AG09319 (cell line): ENCODE data around the gene MR1.
A peak's percentile ranks its signal among the peaks of the same experiment; 100 is the strongest.

Source experiments
- DNase-seq: peaks from one replicate; pipeline ENCODE4 v3.0.0-alpha.2; 2010; ENCODE audit warnings: low read depth; ENCODE audit errors: extremely low read depth
- TF ChIP-seq, protein P1 (sequence below): IDR thresholded peaks from 2 replicates; pipeline ENCODE4 v1.5.1; 2011; ENCODE audit warnings: low read depth, mild to moderate bottlenecking, inconsistent platforms, low read length, moderate library complexity

Gene MR1

DNA sequence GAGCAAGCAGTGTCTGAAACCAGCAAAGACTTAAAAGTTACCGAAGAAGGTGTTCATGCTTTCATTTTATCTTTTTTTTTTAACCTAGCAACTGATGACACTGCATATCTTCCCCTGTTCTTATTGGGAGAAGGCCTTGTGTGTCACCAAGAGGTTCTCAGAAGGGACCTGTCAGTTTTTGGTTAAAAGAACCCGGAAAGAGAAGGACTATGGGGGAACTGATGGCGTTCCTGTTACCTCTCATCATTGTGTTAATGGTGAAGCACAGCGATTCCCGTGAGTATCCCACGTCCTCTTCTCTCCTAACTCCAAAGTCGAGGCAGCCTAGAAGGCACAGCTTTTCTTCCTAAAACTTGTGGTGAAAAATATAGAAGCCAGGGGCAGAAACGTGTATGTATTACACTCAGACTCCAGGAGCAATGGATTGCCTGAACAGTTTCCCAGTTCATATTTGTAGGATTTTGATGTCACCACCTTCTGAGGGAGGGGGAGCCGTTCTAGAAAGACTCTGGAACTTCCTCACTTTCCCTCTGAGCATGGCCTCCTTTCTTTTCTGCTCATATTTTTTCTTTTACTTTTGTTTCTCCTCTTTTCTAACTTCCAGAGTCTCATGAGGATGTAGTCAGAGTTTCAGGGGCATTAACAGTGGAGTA is at the start of gene MR1:
Gene MR1, plus strand, starts transcription at position 185 of the 653 bp plus-strand sequence. Its CDS starts 25 bp downstream, at position 210.
- peak; percentile 70 for DNase-seq

DNA sequence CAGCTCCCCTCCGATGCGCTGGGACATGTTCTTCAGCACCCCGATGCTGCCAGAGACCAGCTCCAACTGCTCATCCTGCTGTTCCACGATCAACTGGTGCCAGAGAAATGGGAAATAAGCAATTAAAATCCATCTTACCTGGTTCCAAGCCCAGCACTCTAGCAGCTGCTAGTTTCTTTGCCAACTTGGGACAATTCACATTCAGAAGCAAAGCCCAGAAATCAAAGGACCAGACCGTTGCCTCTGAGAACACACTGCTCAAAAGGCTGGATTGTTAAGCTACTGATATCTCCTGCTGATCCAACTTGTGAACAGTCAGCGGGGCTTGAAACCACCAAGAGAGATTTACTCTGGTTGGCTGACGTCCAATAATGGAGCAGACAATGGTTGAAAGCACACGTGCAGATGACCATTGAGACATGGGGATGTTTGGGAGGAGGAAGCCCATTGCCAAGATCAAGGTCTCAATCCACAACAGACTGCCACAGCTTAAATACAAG is 45.5 kb upstream of the MR1 start:
- no peak for DNase-seq
- TF ChIP-seq, protein P1, sequence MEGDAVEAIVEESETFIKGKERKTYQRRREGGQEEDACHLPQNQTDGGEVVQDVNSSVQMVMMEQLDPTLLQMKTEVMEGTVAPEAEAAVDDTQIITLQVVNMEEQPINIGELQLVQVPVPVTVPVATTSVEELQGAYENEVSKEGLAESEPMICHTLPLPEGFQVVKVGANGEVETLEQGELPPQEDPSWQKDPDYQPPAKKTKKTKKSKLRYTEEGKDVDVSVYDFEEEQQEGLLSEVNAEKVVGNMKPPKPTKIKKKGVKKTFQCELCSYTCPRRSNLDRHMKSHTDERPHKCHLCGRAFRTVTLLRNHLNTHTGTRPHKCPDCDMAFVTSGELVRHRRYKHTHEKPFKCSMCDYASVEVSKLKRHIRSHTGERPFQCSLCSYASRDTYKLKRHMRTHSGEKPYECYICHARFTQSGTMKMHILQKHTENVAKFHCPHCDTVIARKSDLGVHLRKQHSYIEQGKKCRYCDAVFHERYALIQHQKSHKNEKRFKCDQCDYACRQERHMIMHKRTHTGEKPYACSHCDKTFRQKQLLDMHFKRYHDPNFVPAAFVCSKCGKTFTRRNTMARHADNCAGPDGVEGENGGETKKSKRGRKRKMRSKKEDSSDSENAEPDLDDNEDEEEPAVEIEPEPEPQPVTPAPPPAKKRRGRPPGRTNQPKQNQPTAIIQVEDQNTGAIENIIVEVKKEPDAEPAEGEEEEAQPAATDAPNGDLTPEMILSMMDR: no peak

More for the DNA sequence above, at the start of gene MR1:
- TF ChIP-seq, protein P1: no peak

DNA sequence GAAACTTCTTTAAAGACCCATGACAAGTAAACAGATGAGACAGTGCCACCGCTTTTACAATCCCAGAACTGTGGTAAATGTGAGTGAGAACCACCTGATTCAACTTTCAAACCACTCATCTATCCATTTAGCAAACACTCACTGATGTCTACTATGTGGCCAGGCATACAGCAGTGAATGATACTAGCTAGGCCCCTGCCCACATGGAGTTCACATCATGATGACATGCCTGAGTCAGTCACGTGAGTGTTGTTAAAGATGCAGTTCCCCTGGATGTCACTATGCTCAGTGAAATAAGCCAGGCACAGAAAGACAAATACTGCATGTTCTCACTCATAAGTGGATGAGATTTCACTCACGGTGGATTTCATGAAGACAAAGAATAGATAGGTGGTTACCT is 39.5 kb upstream of the MR1 start:
- DNase-seq: no peak
- TF ChIP-seq, protein P1: no peak

DNA sequence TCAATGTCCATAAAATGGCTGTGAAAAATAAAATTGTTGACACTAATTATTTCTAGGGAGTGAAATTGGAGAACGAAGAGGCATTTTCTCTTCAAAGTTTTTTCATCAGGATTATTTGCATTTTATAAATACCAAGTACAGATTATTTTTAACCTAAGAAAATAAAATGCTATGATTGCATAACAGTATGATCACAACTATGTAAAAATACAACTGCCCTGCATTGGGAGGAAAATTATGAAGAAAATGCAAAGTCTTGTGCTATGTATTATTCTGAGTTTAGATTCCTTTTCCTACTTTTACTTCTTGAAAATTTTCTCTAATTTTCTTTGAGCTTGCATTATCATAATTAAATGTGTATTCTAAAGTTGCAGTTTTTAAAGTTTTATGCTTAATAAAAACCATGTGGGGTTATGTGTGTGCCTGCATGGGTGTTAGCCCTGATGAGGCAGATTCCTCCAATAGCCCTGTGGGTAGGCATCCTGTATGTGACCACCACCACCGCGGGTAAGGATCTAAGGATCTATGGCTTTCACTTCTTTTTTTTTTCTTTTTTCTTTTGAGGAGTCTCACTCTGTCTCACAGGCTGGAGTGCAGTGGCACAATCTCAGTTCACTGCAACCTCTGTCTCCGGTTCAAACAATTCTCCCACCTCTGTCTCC is 35.8 kb upstream of the MR1 start:
- TF ChIP-seq, protein P1: no peak

DNA sequence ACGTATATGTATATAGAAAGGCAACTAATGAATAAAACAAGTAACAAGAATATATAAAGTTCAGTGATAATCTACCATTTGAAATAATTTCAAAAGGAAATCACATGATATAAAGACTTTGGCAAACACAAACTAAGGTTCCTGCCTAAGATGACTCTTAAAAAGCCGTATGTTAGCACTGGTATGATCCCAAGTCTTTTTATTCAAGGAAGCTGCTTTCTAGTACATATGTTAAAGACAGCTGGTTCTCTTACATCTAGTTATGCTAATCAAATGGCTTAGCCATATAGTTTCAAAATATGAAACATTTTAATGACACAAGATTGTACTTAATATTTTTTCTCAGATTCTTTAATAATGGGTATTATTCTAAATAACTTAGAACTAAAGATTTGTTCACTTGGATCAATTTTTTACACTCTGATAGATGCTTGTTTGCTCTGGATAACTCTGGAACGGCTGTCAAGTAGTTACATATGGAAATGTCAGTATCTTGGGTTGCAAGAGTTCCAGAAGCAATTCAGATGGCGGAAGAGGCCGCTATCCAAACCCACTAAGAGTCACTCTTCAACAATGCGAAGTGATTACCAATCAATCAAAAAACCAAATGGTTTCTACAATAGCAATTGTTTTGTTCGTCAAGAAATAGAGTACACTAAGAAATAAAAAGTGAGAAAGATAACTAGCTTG is 32.5 kb upstream of the MR1 start:
- TF ChIP-seq, protein P1: no peak

More for the DNA sequence above, 35.8 kb upstream of the MR1 start:
- DNase-seq: no peak

DNA sequence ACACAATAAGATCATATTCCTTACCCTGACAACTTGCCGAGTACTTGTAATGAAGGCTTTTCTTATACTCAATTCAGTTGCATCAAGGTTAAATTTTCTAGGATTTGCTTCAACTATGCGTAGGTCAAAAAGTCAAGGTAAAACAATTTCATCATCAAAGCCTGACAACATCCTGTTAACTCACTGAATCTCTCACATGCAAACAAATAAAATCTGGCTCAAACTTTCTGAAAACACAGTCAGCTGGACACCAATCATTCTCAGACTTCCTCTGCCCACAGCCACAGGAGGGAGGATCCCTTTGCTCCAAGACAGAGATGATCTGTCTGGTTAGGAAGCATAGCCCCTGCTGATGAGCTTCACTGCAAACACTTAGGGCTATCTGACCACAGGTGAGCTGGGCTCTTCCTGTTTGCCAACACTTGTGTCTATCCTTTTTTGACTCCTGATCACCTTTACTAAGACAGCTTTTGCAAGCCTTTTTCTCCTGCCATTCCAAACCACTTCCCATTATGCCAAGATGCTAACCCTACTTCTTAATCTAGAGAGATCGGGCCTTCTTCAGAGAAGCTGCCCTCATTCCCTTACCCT is 31.1 kb upstream of the MR1 start:
- DNase-seq: no peak
- TF ChIP-seq, protein P1: no peak

More for the DNA sequence above, 32.5 kb upstream of the MR1 start:
- no peak for DNase-seq
